HG03457 (cell line): ENCODE measurements around the gene CACNA1H.

ENCODE experiments used
- ATAC-seq: cut with Tn5 transposase; IDR thresholded peaks from one replicate; pipeline ENCODE4 v1.9.1; 2021; ENCODE audit warnings: moderate number of reproducible peaks; ENCODE audit not compliant: unreplicated experiment

CACNA1H gene

GRCh38 chr16:1171001-1171400, 18.1 kb downstream of the CACNA1H start:
- no peak for ATAC-seq

GRCh38 chr16:1171854-1172428, 19.0 kb downstream of the CACNA1H start:
- no peak for ATAC-seq

DNA sequence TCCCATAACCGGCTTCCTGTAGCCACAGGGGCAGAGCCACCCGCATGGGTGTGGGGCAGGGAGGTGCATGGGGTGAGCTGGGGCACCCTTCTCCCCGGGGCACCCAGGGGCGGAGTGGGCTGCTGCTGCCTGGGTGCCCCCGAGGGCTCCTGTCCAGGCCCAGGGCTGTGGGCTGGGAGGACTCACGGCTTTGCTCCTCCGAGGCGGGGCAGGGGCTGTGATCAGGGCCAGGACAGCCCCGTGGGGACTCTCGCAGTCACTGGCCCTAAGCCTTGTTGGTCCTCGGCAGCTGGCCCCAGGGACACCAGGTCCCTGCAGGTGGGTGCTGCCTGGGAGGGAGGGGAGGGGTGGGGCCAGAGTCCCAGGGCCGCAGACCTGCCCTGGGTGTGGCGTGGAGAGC, 19.7 kb downstream of the CACNA1H start:
- no peak for ATAC-seq

DNA sequence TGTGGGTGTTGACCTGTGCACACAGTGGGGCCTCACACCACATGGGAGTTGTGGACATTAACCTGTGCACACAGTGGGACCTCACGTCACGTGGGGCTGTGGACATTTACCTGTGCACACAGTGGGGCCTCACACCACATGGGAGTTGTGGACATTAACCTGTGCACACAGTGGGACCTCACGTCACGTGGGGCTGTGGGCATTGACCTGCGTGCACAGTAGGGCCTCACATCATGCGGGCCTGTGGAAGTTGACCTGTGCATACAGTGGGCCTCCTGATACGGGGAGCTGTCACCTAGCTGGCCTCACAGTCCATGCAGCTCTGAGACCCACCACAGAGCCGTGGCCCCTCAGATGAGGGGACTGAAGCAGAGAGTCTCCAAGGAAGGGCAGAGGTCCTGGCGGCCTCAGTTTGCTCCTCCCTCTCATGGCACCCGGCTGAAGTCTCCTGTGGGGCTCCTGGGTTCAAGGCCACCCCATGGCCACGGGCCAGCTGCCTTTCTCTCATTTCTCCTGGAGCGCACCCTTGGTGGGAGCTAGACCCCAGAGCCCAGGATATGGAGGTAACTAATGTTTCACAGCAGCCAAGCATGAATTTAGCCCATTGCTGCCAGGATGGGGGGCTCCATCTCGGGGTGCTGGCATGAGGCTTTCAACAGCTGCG, 21.0 kb downstream of the CACNA1H start:
- no peak for ATAC-seq

- no peak for ATAC-seq
Measured at GRCh38 chr16:1174477-1175357, 21.8 kb downstream of the CACNA1H start.

DNA sequence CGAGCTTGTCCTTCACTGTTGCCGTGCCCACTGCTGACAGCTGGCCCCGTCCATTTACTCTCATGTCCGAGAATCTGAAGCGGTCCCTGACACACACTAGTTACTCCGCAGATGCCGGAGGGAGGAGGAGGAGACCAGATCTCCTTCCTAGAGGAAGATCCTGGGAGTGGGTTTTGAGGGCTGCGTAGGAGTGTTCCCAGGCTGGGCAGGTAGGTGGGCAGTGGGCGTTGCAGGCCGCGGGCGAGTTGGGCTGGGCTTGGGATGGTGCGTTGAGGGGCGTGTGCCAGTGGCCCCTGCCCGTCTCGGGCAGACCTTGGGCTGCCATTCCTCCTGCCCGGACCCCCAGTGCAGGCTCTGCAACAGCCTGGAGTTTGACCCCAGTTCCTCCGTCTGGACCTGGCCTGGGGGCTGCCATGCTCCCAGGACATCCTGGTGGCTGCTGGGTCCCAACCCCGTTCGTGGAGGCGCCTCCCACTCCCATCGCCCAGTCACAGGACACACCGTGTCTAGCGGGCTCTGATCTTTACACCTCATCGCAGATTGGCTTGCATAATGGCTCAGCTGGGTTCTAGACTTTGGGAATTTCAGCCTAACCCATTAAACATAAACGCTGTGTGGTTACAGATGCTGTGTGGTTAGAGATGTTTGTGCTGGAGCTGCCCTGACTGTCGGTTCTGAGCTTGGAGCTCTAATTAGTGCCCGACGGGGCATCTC, 22.8 kb downstream of the CACNA1H start:
- ATAC-seq, result no peak

GRCh38 chr16:1176280-1176897, 23.5 kb downstream of the CACNA1H start:
- no peak for ATAC-seq

GRCh38 chr16:1177053-1177452, 24.1 kb downstream of the CACNA1H start:
- no peak for ATAC-seq

DNA sequence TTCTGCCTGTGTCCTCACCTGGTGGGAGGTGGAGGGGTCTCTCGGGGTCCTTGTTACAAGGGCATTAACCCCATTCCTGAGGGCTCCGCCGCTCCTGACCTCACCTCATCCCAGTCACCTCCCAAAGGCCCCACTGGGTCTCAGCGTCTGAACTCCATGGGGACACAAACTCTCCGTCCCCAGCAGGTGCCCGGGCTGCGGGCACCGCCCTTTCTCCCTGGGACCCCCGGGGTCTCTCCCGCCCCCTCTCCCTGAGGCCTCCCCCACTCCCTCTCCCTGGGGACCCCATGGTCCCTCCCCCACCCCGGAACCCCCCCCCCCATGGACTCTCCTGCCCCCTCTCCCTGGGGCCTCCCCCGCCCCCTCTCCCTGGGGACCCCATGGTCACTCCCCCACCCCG, 24.8 kb downstream of the CACNA1H start:
- ATAC-seq, result no peak

DNA sequence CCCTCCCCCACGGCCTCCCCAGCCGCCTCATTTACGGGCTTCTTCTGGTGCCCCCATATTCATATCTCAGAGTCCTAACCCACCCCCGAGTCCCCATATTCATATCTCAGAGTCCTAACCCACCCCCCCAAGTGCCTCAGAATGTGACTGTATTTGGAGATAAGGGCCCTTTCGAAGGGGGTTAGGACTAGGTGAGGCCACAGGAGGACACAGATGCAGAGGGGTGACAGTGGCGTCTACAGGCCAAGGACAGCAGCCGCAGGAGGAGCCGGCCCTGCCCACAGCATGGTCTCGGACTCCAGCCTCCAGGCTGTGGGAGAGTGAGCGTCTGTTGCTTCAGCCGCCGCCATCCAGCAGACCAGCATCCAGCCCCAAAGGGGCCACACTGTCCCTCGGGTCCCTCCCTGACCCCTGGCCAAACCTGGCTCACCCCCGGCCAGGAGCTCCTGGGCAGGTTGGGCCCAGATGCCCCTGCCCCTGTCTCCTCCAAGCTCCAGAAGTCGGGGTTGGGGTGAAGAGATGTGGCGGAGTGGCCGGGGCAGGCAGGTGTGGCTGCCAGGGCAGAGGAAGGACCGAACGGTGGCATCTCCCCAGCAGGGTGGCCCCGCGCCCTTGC, 25.5 kb downstream of the CACNA1H start:
- no peak for ATAC-seq

GRCh38 chr16:1180549-1181403, 27.9 kb downstream of the CACNA1H start:
- ATAC-seq, result no peak

- ATAC-seq, result no peak
Measured at GRCh38 chr16:1181404-1182315, 28.8 kb downstream of the CACNA1H start.

DNA sequence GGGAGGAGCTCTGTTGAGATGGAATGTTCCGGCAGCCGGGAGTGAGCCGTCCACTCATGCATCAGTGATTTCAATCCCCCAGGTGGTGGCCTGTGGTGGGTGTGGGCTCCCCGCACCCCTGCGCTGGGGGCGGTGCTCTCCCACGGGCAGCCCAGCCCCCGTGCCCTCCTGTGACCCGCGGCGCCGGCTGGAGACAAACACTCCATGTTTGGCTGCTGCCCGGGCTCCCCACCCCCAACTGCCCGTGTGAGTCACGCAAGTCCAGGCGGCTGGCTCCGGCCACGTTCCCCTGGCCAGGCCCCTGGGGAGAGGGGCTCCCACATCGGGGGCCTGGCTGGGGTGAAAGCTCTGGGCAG, 29.4 kb downstream of the CACNA1H start:
- no peak for ATAC-seq

DNA sequence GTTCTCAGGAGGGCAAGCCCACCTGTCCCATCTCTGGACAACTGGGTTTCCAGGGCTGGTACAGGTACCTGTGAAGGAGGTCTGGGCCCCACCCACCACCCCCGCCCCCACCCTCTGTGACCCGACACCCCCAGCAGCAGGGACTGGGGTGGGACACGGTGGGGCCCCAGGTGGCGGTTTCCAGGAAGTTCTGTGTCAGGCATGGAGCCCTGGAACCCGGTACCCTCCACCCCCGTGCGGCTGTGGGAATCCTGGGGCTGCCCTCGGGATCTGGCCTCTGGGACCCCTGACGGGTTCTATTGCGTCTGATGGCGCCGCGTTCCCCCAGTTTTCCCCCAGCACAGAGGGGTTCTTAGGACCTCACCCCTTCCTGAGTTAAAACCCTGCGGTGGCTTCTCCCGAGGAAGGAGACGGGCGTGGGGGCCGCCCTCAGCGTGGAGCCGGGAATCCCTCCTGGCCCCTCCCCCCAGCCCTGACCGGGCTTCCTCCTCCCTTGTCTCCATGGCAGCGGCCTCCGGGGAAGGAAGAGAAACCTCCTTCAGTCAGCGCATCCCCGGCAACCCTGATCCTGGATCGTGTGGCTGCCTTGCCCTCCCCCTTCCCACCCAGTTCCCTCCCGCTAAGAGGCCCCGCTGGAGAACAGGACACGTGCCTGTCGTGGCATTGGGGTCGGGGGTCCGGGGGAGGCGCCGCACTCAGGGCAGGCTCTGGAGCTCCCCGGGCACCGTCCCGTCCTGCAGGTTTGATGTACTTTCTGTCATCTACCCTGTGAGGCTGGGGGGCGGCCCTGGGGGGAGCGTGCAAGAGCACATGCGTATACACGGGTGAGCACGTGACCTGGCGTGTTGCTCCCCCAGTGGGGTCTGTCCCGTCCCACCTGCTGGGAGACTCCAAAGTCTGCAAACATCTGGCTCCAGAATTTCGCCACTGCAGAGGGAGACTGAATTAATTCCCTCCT, 30.3 kb downstream of the CACNA1H start:
- no peak for ATAC-seq

GRCh38 chr16:1184156-1184868, 31.4 kb downstream of the CACNA1H start:
- no peak for ATAC-seq

DNA sequence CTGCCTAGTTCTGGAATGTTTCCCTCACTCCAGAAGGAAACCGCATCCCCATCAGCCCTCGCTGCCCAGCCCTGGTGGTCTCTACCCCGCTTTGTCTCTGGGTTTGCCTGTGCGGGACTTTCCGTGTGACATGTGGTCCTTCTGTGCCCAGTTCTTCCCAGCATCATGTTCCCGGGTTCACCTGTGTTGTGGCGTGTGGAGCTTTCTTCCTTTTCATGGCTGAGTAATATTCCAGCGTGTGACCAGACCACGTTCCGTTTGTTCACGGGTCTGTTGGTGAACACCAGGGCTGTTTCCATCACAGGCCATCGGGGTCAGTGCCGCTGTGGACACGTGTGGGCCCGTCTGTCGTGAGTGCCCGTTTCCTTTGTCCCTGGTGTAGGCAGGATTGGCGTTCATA, 32.1 kb downstream of the CACNA1H start:
- no peak for ATAC-seq
